HL-60 (cell line): ENCODE data around the gene WWOX.

Experiments used
- CTCF ChIP-seq: IDR thresholded peaks from one replicate; pipeline ENCODE4 v1.5.1; 2011; ENCODE audit warnings: low read length, control low read depth, inconsistent platforms; ENCODE audit not compliant: insufficient read depth
- GABPA ChIP-seq: IDR thresholded peaks from 2 replicates; pipeline ENCODE4 v1.6.1; 2012; ENCODE audit warnings: low read depth
- POLR2AphosphoS5 ChIP-seq: IDR thresholded peaks from 2 replicates; pipeline ENCODE4 v1.6.1; 2012; ENCODE audit warnings: low read depth
- REST ChIP-seq: IDR thresholded peaks from 2 replicates; pipeline ENCODE4 v1.6.1; 2012; ENCODE audit warnings: low read depth; ENCODE audit not compliant: insufficient replicate concordance
- SPI1 ChIP-seq: IDR thresholded peaks from 2 replicates; pipeline ENCODE4 v1.6.1; 2012; ENCODE audit warnings: low read depth, mild to moderate bottlenecking, borderline replicate concordance

GRCh38 chr16:78591682-78592103, 492.2 kb downstream of the WWOX start:
- TF ChIP-seq CTCF (no peak), POLR2AphosphoS5 (no peak), REST (no peak), GABPA (no peak), SPI1 (no peak)
